ENCODE measurements around the gene ANXA11. TPM values are rescaled to one million over a fixed set of nuclear protein-coding genes. Genes with fewer than 3 reads are reported as not detected.

The ANXA11 gene
- total and polyA plus RNA-seq, 2 of the 8 experiments (the other 6 are each of a cell fraction or from before 2014, with no cell fraction given), result 40.5 to 84.9 TPM

- no peak for TF ChIP-seq HDAC6 (IDR thresholded peaks at IDR 0.05; ENCODE audit: low read depth, low read length)
Measured at GRCh38 chr10:80160361-80161320, 44.7 kb downstream of the ANXA11 start (continued).
